Small intestine (tissue), 7 donors: ENCODE data around the gene POU2F1. TPM values are rescaled to one million over a fixed set of nuclear protein-coding genes. Genes with fewer than 3 reads are reported as not detected.

Experiments used
- DNase-seq, 2 donors: peaks; one replicate each; pipeline versions ENCODE4 v3.0.0 to v3.0.0-alpha.2; 2013
- FAIRE-seq: peaks from 2 replicates; lab custom pipeline; 2012; peaks lifted over from hg19 to GRCh38; lab: Jason Lieb, UNC
- H3K27ac ChIP-seq, 3 donors: one replicate each; pipeline ENCODE4 v1.5.1; 2013; ENCODE audit warnings: low read length in 2 of 3, mild to moderate bottlenecking in 2 of 3, control low read depth in 1 of 3, inconsistent platforms in 1 of 3, low read depth in 1 of 3, moderate library complexity in 1 of 3
- H3K27me3 ChIP-seq, 3 donors: one replicate each; pipeline ENCODE4 v1.6.1; 2013; ENCODE audit warnings: low read length in 3 of 3, inconsistent platforms in 1 of 3; ENCODE audit not compliant: control insufficient read depth in 3 of 3, insufficient read depth in 3 of 3
- H3K36me3 ChIP-seq, 3 donors: one replicate each; pipeline ENCODE4 v1.6.1; 2013; ENCODE audit warnings: low read length in 3 of 3, inconsistent platforms in 1 of 3, low read depth in 1 of 3, mild to moderate bottlenecking in 1 of 3, moderate library complexity in 1 of 3; ENCODE audit not compliant: control insufficient read depth in 3 of 3, insufficient read depth in 2 of 3
- H3K4me1 ChIP-seq, 3 donors: one replicate each; pipeline ENCODE4 v1.6.1; 2013; ENCODE audit warnings: low read length in 2 of 3, inconsistent platforms in 1 of 3, low read depth in 1 of 3, mild to moderate bottlenecking in 1 of 3, moderate library complexity in 1 of 3; ENCODE audit not compliant: control insufficient read depth in 3 of 3, insufficient read depth in 2 of 3
- H3K4me3 ChIP-seq, 3 donors: one replicate each; pipeline ENCODE4 v1.5.1; 2013; ENCODE audit warnings: low read length in 3 of 3, control low read depth in 1 of 3, inconsistent platforms in 1 of 3, low read depth in 1 of 3, mild to moderate bottlenecking in 1 of 3, moderate library complexity in 1 of 3
- H3K9me3 ChIP-seq, 2 donors: one replicate each; pipeline ENCODE4 v1.6.1; 2013; ENCODE audit warnings: low read depth in 1 of 2, low read length in 1 of 2; ENCODE audit not compliant: control insufficient read depth in 2 of 2, insufficient read depth in 1 of 2
- WGBS, 3 donors: extraction: QIAGEN DNeasy Blood & Tissue Kit; methylation state at CpG; one replicate each; pipeline ENCODE4 v1.1.7; 2013; 5-methylcytosine and 5-hydroxymethylcytosine counted together
- polyA plus RNA-seq, 4 donors: library from polyadenylated mRNA; stranded (reverse) in 3 of 4; unstranded in 1 of 4; fragments of 200-250 nt in 3 of 4; fragments of 120-200 nt in 1 of 4; gene quantifications; one replicate each; pipeline versions ENCODE4 v1.2.1 to v1.2.3, GENCODE V29; 2013
- donor health status: healthy with polysubstance abuse.
- donor health status: control.
- donor health status: control.
- donor health status: Bipolar disorder and iron deficiency.
- donor health status: healthy.

POU2F1 gene
- polyA plus RNA-seq, 4 donors, result 0.81 to 8.9 (median 2.3) TPM

GRCh38 chr1:167439301-167439988 is 218.8 kb downstream of the POU2F1 start:
- FAIRE-seq, result no peak
- WGBS, 3 donors, result 15 to 34% (median 16%) methylated on average over 48 to 49 of the region's 49 CpGs

DNA sequence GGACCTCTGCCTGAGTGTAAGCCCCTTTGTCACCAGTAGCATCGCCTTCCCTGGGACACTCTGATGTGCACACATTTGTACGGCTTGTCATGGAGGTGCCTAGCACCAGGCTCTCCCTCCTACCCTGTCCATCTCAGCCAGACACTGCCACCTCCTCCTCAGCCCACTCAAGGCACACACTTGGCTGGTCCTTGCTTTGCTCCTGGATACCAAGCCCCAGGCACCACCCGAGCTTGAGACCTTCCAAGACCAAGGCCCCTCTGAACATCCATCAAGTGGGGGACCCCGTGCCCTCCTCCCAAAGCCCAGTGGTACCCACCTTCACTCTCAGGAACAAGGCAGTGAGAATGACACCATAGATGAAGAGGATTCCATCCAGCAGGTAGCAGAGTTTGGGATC is 219.7 kb downstream of the POU2F1 start:
- 94 to 99% (median 94%) methylated on average over 4 of the region's 4 CpGs for WGBS, 3 donors
- DNase-seq, result no peak

More at GRCh38 chr1:167439301-167439988, 218.8 kb downstream of the POU2F1 start:
- no peaks in the 10 kb centered on the region for H3K9me3 ChIP-seq
- H3K4me3 ChIP-seq, result peak overlapping the region in 2 of 3 donors; percentile 40 to 44
- H3K27ac ChIP-seq, result no peak overlapping the region
- DNase-seq, result peak; percentile 39 to 73
- H3K36me3 ChIP-seq, result no peaks in the 10 kb centered on the region
- H3K4me1 ChIP-seq, result peaks cover 1 to 21% (median 2%) of the 10 kb centered on the region in 3 donors
- peaks cover 0 to 14% (median 4%) of the 10 kb centered on the region in 3 donors for H3K27me3 ChIP-seq

DNA sequence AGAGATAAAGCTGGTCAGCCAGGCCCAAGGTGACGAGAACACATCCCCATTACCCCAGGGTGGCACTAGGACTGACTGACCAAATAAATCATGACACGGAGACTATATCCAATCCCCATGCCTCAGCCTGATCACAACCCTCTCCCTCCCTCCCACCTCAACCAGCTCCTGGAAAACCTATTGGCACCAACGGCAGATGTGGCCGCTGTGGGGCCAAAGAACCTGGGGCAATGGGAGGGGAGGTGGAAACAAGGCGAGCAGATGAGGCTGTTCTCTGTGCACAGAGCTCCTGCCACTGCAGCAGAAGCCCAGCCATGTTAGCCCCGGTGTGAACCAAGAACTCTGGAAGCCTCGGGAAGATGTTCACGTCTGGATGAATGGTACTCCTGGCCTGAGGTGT is 220.1 kb downstream of the POU2F1 start:
- Histone ChIP-seq H3K4me3 (no peak overlapping the region), H3K9me3 (no peaks in the 10 kb centered on the region), H3K27me3 (peaks cover 0 to 14% (median 4%) of the 10 kb centered on the region in 3 donors), H3K27ac (no peak overlapping the region), H3K36me3 (no peaks in the 10 kb centered on the region), H3K4me1 (peaks cover 1 to 21% (median 2%) of the 10 kb centered on the region in 3 donors)
- DNase-seq (no peak), FAIRE-seq (no peak)
- 94 to 98% (median 95%) methylated on average over 8 of the region's 8 CpGs for WGBS, 3 donors

More for the DNA sequence above, 219.7 kb downstream of the POU2F1 start:
- peaks cover 1 to 21% (median 2%) of the 10 kb centered on the region in 3 donors for H3K4me1 ChIP-seq
- no peaks in the 10 kb centered on the region for H3K9me3 ChIP-seq
- H3K4me3 ChIP-seq, result no peak overlapping the region
- peaks cover 0 to 14% (median 4%) of the 10 kb centered on the region in 3 donors for H3K27me3 ChIP-seq
- H3K27ac ChIP-seq, result no peak overlapping the region
- no peaks in the 10 kb centered on the region for H3K36me3 ChIP-seq
- no peak for FAIRE-seq

- DNase-seq (no peak), FAIRE-seq (no peak)
- 84 to 96% (median 95%) methylated on average over 2 to 3 of the region's 3 CpGs for WGBS, 3 donors
- H3K36me3 ChIP-seq, result no peaks in the 10 kb centered on the region
- no peak overlapping the region for H3K27ac ChIP-seq
- H3K4me1 ChIP-seq, result peaks cover 1 to 21% (median 2%) of the 10 kb centered on the region in 3 donors
- H3K27me3 ChIP-seq, result peaks cover 0 to 14% (median 4%) of the 10 kb centered on the region in 3 donors
- H3K4me3 ChIP-seq, result no peak overlapping the region
- H3K9me3 ChIP-seq, result no peaks in the 10 kb centered on the region
These were observed 220.5 kb downstream of the POU2F1 start for GRCh38 chr1:167441222-167441621.

DNA sequence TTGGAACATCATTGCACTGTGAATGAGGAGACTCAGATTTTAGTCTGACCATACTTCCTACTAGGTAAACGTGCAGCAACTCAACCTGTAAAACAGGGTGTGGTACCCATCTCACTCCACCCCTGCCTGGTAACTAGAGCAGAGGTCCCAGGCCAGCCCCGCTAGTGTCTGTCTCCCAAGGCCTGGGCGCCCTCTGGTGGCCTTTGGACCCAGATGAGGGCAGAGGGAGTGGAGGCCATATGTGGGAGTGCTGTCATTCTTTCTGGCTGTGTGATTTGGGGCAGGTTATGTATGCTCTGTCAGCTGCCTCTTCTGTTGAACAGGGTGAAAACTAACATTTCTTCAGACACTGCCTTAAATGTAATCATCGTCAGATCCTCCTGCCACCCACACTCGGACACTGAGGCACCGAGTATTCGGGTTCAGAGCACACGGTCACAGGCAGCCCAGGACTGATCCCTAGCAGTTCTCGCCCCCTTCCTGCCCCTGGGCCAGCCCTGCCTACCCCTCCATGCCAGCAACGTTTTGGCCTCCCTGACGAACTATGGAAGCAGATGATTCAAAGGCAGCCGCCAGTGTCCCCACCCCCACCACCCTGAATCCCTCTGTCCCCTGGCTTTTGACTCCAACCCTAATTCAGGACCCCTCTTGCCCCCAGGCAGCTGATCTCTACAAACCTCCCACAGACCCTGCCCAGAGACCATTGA is 221.6 kb downstream of the POU2F1 start:
- Histone ChIP-seq H3K27ac (no peak overlapping the region), H3K4me1 (peaks cover 1 to 23% (median 2%) of the 10 kb centered on the region in 3 donors), H3K36me3 (no peaks in the 10 kb centered on the region), H3K9me3 (no peaks in the 10 kb centered on the region), H3K27me3 (peaks cover 0 to 14% (median 4%) of the 10 kb centered on the region in 3 donors), H3K4me3 (no peak overlapping the region)
- no peak for FAIRE-seq
- DNase-seq, result peak; percentile 95 to 97
- 52% methylated on average over 12 of the region's 12 CpGs for WGBS, 3 donors

- FAIRE-seq (no peak), DNase-seq (no peak)
- Histone ChIP-seq H3K27me3 (peaks cover 0 to 14% (median 4%) of the 10 kb centered on the region in 3 donors), H3K4me1 (peaks cover 1 to 31% (median 2%) of the 10 kb centered on the region in 3 donors), H3K4me3 (no peak overlapping the region), H3K27ac (no peak overlapping the region), H3K9me3 (no peaks in the 10 kb centered on the region), H3K36me3 (no peaks in the 10 kb centered on the region)
- WGBS, 3 donors, result 90 to 93% (median 91%) methylated on average over 7 to 9 of the region's 9 CpGs
These were observed 222.3 kb downstream of the POU2F1 start for GRCh38 chr1:167442854-167443565.

GRCh38 chr1:167443757-167444156 is 223.1 kb downstream of the POU2F1 start:
- peaks cover 1 to 31% (median 5%) of the 10 kb centered on the region in 3 donors for H3K4me1 ChIP-seq
- FAIRE-seq (no peak), DNase-seq (no peak)
- H3K4me3 ChIP-seq, result no peak overlapping the region
- H3K27ac ChIP-seq, result no peak overlapping the region
- H3K36me3 ChIP-seq, result no peaks in the 10 kb centered on the region
- H3K9me3 ChIP-seq, result no peaks in the 10 kb centered on the region
- peaks cover 0 to 10% (median 2%) of the 10 kb centered on the region in 3 donors for H3K27me3 ChIP-seq
- 83 to 94% (median 89%) methylated on average over 5 of the region's 5 CpGs for WGBS, 3 donors

- H3K4me3 ChIP-seq, result no peak overlapping the region
- DNase-seq (peak in 1 of 2 donors; percentile 67), FAIRE-seq (no peak)
- H3K9me3 ChIP-seq, result no peaks in the 10 kb centered on the region
- H3K27me3 ChIP-seq, result no peaks in the 10 kb centered on the region
- H3K27ac ChIP-seq, result peak overlapping the region in 2 of 3 donors; percentile 62 to 66
- no peaks in the 10 kb centered on the region for H3K36me3 ChIP-seq
- 46 to 69% (median 54%) methylated on average over 3 of the region's 3 CpGs for WGBS, 3 donors
- peaks cover 0 to 19% (median 3%) of the 10 kb centered on the region in 3 donors for H3K4me1 ChIP-seq
These were observed 226.3 kb downstream of the POU2F1 start for GRCh38 chr1:167446966-167447365.
